Melanocyte of skin (primary cell): ENCODE data around the gene CMC2. TPM values are rescaled to one million over a fixed set of nuclear protein-coding genes. Genes with fewer than 3 reads are reported as not detected.

Source experiments
- total RNA-seq, 2 donors: library from RNA; depleted of rRNA; stranded (reverse); fragments of >200 nt; gene quantifications; 2 replicates each; pipeline ENCODE4 v1.2.3, GENCODE V29; 2012

CMC2 gene
- 10 to 100 TPM; 52.7 to 80.9 TPM for total RNA-seq

GRCh38 chr16:81006813-81007695, at the start of gene CMC2, which contains the start of gene CENPN:
Gene CMC2, minus strand, starts transcription at chr16:81006885. Its CDS starts 9,491 bp downstream, at chr16:80997394.
Gene CENPN, plus strand, starts transcription at chr16:81007214. Its CDS starts 4,726 bp downstream, at chr16:81011940.

GRCh38 chr16:81035398-81035974, 28.8 kb upstream of the CMC2 start, which contains the start of gene ATMIN:
Gene ATMIN, plus strand, starts transcription at chr16:81035842. Its CDS starts 29 bp downstream, at chr16:81035871.

Other genes starting within 250 kb of the CMC2 start
- gene CDYL2, start 202.3 kb downstream of the CMC2 start, total RNA-seq: 1 to 10 TPM; 2.7 to 2.8 TPM
- gene CENPN, start 329 bp upstream of the CMC2 start, total RNA-seq: 100 to 1,000 TPM in 1 of 2 donors, 10 to 100 TPM in 1; 60.6 to 105 TPM
- 10 to 100 TPM; 41.3 to 48.9 TPM for gene ATMIN, start 29.0 kb upstream of the CMC2 start, total RNA-seq
- gene C16orf46, start 70.4 kb upstream of the CMC2 start, total RNA-seq: under 1 TPM; 0.33 to 0.34 TPM
- 10 to 100 TPM; 18.2 to 35.3 TPM for gene GCSH, start 89.5 kb upstream of the CMC2 start, total RNA-seq
- gene BCO1, start 231.8 kb upstream of the CMC2 start, total RNA-seq: 1 to 10 TPM; 2.0 to 2.8 TPM